Stimulated activated CD4-positive, alpha-beta T cell treated with anti-CD3 and anti-CD28 coated beads, Interleukin-1b, Interleukin-23, amount 100 ng/mL, for 1 hour (primary cell): ENCODE measurements around the gene RXRA.

Experiments
- DNase-seq, 2 donors: peaks; one replicate each; pipeline ENCODE4 v3.0.0-alpha.2; 2020; ENCODE audit warnings: low read depth in 2 of 2

Gene RXRA

GRCh38 chr9:134414900-134415425, 88.7 kb downstream of the RXRA start:
- no peak for DNase-seq

- no peak for DNase-seq
Measured at GRCh38 chr9:134416385-134417015, 90.2 kb downstream of the RXRA start.

GRCh38 chr9:134418354-134418753, 92.1 kb downstream of the RXRA start:
- DNase-seq = no peak

- DNase-seq = no peak
Measured at GRCh38 chr9:134419000-134419683, 92.9 kb downstream of the RXRA start.

GRCh38 chr9:134419684-134420076, 93.4 kb downstream of the RXRA start:
- no peak for DNase-seq

- DNase-seq = no peak
Measured at GRCh38 chr9:134420281-134420845, 94.1 kb downstream of the RXRA start.

GRCh38 chr9:134420974-134421432, 94.7 kb downstream of the RXRA start:
- no peak for DNase-seq

- no peak for DNase-seq
Measured at GRCh38 chr9:134421888-134422287, 95.6 kb downstream of the RXRA start.

GRCh38 chr9:134422301-134423090, 96.2 kb downstream of the RXRA start:
- DNase-seq = no peak

GRCh38 chr9:134423166-134423565, 96.9 kb downstream of the RXRA start:
- no peak for DNase-seq

GRCh38 chr9:134423749-134424148, 97.5 kb downstream of the RXRA start:
- no peak for DNase-seq

- DNase-seq = no peak
Measured at GRCh38 chr9:134424818-134425217, 98.6 kb downstream of the RXRA start.

- no peak for DNase-seq
Measured at GRCh38 chr9:134425401-134425800, 99.1 kb downstream of the RXRA start.

- DNase-seq = no peak
Measured at GRCh38 chr9:134425812-134426211, 99.6 kb downstream of the RXRA start.

GRCh38 chr9:134426436-134426835, 100.2 kb downstream of the RXRA start:
- no peak for DNase-seq

- DNase-seq = no peak
Measured at GRCh38 chr9:134427153-134427782, 101.0 kb downstream of the RXRA start.

- no peak for DNase-seq
Measured at GRCh38 chr9:134428559-134428958, 102.3 kb downstream of the RXRA start.

- DNase-seq = no peak
Measured at GRCh38 chr9:134429007-134429406, 102.8 kb downstream of the RXRA start.

- DNase-seq = no peak
Measured at GRCh38 chr9:134429481-134429880, 103.2 kb downstream of the RXRA start.

- DNase-seq = no peak
Measured at GRCh38 chr9:134431095-134431494, 104.8 kb downstream of the RXRA start.

GRCh38 chr9:134431626-134432025, 105.4 kb downstream of the RXRA start:
- no peak for DNase-seq

GRCh38 chr9:134432471-134432870, 106.2 kb downstream of the RXRA start:
- DNase-seq = no peak
